HG02870 (cell line): ENCODE data around the gene AMIGO3.

ENCODE experiments used
- ATAC-seq: cut with Tn5 transposase; IDR thresholded peaks from one replicate; pipeline ENCODE4 v1.9.1; 2021; ENCODE audit warnings: mild to moderate bottlenecking, moderate library complexity; ENCODE audit not compliant: unreplicated experiment

Gene AMIGO3

DNA sequence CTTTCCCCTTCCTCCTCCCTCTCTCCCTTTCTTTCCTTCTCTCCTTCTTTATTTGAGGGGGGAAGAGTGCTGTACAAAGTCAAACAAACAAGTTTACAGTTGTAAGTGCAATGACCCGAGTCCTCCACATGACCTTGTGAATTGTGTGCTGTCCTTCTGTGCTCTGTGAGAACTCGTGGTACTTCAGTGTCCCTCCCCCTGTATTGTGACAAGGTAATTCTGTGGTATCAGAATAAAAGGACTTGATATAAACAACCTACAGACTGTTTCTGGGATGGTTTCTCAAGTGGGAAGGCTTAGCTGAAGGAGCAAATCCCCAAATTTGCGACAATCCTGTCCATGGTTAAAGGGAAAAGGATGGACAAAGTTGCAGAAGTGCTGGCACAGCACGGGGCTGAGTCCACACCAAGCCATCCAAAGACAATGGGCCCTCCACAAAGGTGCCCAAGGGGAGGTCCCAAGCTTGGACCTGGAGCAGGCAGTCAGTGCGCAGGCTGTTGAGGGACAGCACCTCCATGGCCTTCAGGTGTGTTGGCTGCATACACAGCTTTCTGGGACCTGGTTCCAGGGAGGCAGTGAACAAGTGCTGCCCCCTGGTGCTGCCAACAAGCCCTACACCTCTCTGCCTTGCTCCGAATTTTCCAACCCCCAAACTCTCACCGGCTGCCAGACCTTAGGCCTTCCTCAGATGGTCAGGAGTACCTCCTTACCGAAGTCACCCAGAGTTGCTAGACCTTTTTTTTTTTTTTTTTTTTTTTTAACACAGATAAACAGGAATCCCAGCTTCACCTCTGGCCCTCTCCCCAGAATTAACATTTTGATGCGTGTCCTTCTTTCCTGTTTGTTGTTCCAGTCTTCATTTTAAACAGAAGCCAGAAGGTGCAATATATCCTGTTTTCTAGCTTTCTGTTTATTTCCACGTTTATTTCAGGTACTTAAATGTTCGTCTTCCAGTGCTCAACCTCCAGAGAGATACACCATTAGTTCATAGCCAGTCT is 47.9 kb downstream of the AMIGO3 start:
- ATAC-seq = no peak

DNA sequence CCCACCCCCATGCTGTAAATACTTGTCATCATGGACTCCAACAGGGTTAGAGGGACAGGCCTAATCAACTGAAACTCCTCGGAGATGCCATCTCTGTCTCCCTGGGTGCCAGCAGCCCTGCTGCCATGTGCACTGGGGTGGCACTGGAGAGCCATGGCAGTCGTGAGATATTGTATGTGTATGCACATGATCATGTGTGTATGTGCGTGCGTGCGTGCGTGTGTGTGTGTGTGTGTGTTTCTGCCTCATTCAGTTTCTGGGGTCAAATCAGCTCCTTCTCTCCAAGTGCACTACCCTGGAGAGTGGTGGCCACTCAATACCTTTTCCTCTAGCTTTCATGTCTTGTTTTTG is 48.6 kb downstream of the AMIGO3 start:
- no peak for ATAC-seq

DNA sequence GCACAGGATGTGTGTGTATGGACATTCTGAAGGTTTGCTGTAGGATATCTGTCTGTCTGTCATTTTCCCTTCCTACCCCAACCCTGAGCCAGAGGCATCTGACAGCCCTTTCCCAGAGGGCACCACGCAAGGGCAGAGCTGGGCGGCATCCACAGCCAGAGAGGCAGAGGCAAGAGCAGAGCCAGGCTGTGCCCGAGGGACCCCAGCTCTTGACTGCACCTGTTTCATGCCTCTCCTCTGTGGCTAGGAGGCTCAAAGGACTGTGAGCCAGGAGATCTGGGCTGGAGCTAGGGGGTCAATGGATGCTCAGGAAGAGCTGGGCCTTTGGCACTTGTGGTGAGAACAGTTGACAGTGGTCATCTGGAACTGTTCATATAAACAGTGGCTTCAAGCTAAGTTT is 50.1 kb downstream of the AMIGO3 start:
- ATAC-seq = no peak

DNA sequence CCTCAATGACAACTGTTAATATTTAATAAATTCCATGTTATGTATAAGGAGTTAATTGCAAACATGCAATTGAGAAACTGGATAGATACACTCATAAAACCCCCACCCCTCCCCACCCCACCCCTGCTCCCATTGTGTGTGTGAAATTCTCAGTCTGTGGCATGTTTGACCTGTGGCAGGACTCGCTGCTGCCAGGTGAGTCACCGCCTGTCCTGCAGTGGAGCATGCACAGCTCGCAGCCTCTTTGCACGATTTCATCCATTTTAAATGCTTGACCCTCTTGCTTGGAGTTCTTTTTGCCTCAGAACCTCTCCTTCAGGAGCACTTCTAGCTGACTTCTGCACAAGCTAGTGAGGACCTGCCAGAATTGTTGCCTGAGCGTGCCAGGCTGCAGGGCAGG is 50.6 kb downstream of the AMIGO3 start:
- no peak for ATAC-seq

DNA sequence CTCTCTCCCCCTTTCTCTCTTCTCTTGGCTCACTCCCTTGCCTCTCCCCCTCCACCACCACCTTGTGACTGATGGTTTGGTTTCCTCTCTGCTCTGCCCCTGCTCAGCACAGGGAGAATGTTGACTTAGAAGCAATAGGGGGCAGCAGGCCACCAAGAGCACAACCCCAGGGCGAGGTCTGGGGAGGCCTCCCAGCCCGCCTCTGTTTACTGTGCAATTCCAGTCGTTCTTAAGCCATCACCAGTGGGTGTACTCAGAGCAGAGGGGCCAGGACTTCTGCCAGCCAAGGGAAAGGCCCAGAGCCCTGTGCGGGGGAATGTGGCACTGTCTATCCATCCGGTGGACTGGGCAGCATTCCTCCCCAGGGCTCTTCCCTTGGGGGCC is 51.1 kb downstream of the AMIGO3 start:
- ATAC-seq = no peak

DNA sequence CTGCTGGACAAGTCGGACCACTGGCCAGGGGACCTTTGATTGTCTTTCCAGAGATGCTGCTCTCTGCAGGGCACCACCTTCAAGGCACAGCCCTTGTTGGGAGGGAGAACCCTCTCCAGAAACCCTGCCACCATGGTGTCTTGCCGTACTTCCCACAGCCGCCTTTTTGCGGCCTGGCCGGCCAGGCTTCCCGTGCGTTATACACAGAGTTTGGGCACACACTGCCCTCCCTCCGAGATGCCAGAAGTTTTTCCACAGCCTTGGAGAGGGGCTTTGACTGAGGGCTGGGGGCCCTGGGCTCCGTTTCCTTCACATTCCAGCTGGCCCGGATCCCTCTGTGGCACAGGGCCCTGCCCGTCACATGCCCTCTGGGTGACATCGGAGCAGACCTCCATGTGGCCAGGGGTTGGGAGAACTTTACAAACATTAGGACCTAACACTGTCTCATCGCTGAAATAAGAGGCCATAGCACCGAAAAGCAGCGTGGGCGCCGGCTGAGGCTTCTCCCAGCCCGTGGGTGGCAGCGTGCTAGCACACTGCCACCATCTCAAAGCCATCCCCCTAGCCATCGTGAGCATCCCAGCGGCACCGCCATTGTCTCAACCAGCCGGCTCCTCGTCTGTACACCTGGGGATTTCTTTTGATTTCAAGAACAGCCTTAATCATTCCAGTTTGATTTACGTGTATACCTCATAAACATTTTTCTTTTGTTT is 51.6 kb downstream of the AMIGO3 start:
- no peak for ATAC-seq
